Epithelial cell of proximal tubule (primary cell): ENCODE data around the gene SORCS1. TPM values are rescaled to one million over a fixed set of nuclear protein-coding genes. Genes with fewer than 3 reads are reported as not detected.

ENCODE experiments used
- DNase-seq: peaks from one replicate; pipeline ENCODE4 v3.0.0-alpha.2; 2011; ENCODE audit warnings: low read depth
- H3K4me3 ChIP-seq: 2 replicates; pipeline ENCODE4 v1.5.1; 2011; ENCODE audit warnings: low read depth, mild to moderate bottlenecking, low read length
- total RNA-seq: library from RNA; depleted of rRNA; stranded (reverse); fragments of >200 nt; gene quantifications from 2 replicates; pipeline ENCODE4 v1.2.3, GENCODE V29; 2015
- TF ChIP-seq, protein P1 (sequence below): conservative IDR thresholded peaks from 2 replicates; pipeline ENCODE4 v1.5.1; 2012; ENCODE audit warnings: low read depth, mild to moderate bottlenecking, low read length

The SORCS1 gene
- total RNA-seq, 1 donor from 2014 or later: 0.06 TPM

DNA sequence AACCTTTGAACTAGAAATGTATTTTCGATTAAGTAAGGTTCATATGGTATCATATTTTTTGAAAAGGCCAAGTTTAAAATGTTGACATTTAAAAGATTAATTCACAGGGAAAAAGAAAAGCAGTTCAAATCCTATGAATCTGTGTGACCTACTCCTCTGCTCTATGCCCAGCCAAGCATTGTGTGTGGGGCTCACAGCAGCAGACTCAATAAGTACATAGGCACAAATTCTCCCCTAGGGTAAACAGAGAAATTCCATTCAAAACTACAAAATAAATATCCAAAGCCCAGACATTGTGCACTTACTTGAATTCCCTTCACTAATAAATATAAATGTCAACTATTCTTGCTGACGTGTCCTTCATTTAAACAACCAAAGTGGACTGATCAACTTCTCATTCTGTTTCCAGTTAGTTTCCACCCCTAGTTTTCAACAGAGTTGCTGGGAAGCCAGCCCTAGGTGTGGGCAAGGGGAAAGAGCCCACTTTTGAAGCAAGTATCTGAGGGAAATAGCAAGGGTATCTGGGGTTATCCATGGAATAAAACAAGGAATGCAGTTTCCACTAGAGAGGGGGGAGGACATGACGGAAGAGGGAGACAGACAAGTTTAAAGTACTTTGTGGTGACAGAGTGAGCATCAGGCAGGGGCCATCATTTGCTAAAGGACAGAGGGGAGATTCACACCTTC lies 533.3 kb downstream of the SORCS1 start:
- no peak for DNase-seq
- TF ChIP-seq, protein P1, sequence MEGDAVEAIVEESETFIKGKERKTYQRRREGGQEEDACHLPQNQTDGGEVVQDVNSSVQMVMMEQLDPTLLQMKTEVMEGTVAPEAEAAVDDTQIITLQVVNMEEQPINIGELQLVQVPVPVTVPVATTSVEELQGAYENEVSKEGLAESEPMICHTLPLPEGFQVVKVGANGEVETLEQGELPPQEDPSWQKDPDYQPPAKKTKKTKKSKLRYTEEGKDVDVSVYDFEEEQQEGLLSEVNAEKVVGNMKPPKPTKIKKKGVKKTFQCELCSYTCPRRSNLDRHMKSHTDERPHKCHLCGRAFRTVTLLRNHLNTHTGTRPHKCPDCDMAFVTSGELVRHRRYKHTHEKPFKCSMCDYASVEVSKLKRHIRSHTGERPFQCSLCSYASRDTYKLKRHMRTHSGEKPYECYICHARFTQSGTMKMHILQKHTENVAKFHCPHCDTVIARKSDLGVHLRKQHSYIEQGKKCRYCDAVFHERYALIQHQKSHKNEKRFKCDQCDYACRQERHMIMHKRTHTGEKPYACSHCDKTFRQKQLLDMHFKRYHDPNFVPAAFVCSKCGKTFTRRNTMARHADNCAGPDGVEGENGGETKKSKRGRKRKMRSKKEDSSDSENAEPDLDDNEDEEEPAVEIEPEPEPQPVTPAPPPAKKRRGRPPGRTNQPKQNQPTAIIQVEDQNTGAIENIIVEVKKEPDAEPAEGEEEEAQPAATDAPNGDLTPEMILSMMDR: no peak

DNA sequence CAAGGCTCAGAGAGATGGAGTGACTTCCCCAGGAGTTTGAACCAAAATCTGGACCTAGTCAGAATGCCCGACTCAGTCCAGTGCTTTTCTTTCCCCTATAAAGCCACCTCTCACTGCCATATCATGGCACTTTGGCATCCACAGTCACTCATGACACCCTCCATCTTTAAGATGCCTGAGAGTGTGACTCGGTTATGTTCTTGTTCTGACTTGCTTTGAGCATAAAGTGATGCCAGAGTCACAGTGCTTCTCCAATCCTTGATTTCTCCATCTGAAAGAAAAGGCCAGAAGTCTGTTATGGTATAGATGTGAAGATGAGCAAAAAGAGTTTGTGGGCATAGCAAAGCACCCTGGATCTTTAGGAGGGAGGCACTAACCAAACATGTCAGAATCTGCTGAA lies 538.1 kb downstream of the SORCS1 start:
- no peak for DNase-seq
- no peak overlapping the region for H3K4me3 ChIP-seq
- TF ChIP-seq, protein P1: no peak

More for the DNA sequence above, 533.3 kb downstream of the SORCS1 start:
- no peak overlapping the region for H3K4me3 ChIP-seq

DNA sequence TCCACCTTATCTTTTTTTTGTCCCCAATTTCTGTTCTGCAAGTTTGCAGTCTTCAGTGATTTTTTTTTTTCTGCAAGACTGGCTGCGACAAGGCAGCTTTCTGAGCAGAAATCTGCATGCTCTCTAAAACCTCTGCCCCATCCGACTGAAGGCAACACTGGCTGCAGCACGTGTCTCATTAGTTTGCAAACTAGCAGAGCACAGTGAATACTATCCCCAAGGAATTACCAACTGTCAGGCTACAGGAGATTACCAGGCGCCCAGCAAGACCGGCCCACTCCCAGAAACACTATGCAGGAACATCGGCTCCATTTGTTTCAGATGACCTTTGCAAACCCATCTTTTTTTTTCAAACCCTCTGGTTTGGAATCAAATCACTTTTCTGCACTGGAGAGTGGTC lies 538.8 kb downstream of the SORCS1 start:
- no peak for DNase-seq
- H3K4me3 ChIP-seq: no peak overlapping the region
- TF ChIP-seq, protein P1: no peak

DNA sequence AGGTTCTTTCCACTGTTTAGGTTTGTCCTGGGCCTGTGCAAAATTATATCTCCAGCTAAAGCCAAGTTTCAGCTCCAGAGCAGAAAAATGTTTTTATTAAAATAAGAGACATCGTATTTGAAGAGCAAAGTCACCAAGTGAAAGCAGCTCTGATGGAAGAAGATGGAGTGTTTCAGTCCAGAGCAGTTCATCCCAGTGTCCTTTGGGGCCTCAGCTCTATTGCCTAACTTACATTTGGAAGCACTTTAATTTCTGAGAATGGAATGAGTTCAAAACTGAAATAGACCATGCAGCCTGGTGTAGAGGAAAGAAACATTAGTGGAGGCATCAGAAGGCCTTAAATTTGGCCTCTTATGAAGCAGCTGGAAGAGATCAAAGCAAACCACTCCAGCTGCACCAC lies 545.2 kb downstream of the SORCS1 start:
- TF ChIP-seq, protein P1: no peak
- no peak overlapping the region for H3K4me3 ChIP-seq
- DNase-seq: no peak

DNA sequence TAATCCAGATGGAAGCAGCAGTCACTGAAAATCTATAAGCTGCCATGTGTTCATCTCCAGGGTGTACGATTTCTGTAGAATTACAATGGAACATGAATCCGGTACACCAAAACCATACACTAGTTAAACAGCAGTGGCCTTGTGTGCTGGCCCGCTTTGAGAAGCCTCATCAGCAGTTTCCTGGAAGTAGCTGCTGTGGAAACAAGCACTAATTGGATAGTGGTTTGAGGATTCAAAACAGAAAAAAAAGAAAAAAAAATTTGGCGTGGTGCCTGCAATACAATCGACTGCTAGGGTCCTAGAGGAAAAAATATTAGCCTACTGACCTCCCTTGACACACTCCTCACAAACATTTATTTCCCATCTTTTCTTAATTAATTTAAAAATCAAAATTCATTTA lies 545.9 kb downstream of the SORCS1 start:
- TF ChIP-seq, protein P1: no peak
- DNase-seq: no peak
- no peak overlapping the region for H3K4me3 ChIP-seq

DNA sequence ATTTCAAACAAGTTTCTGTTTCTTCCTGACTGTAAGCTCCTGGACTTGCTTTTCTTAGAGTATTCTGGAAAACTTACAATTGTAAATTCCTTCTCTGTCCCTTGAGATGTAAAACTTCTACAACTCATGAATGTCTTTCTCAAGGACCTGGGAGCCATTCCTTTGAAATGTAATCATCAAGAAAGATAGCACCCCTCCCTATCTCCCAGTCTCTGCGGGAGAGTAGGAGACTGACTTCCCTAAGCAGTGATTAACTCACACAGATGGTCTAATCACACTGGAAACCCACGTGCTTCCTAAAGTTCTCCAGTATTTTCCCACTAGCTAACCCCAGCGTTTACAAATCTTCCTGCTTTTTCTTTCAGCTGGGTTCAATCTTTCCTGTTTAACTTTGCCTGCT lies 549.4 kb downstream of the SORCS1 start:
- no peak overlapping the region for H3K4me3 ChIP-seq
- TF ChIP-seq, protein P1: no peak
- DNase-seq: no peak

DNA sequence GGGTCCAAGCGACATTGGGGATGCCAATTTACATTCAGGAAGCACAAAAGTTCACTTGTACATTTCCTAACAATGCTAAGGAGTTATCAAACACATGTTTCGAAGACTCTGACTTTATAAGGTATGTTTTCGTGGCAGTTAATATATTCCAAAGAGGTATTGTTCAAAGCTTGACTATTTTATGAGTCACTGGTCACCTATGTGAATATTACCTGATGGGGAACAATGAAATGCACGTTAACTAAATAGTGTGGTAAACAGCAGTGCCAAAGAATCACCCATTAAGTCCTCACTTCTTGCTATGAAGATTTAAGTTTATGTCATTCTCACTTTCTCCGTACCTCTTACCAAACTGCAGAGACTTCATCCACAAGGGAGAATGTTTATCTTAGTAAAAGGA lies 550.2 kb downstream of the SORCS1 start:
- no peak for DNase-seq
- H3K4me3 ChIP-seq: no peak overlapping the region
- TF ChIP-seq, protein P1: no peak
